Body of pancreas (tissue), 4 donors: ENCODE results near the gene GRID1.

Experiments used
- POLR2A ChIP-seq, 3 donors: fragments of 450-650 bp; IDR thresholded peaks; one replicate each; pipeline ENCODE4 v1.6.1; 2016; ENCODE audit warnings: antibody characterized with exemption in 3 of 3, mild to moderate bottlenecking in 2 of 3
- TF ChIP-seq, protein P1 (sequence below), 7 experiments: fragments of 450-650 bp in 4 of 7; fragments of 200-600 bp in 3 of 7; sonication (generic) in 3 of 7; IDR thresholded peaks; one replicate each; pipeline ENCODE4 v1.5.1; 2016 to 2019; ENCODE audit warnings: antibody characterized with exemption in 7 of 7

DNA sequence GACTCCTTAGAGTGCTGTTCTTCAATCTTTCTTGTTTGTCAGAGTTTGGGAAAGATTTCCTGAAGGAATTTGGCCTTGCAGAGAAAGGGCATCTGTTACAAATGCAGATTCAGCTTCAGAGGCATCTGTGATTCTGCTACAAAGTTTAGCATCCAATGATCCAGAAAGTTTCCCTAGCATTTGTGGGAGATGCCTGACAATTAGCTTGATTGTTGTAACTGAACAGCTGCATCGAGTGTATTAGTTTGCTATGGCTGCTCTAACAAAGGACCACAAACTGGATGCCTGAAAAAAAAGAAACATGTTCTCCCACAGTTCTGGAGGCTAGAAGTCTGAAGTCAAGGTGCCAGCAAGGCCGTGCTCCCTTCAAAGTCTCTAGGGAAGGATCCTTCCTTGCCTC, 365.1 kb downstream of the GRID1 start:
- TF ChIP-seq, protein P1, sequence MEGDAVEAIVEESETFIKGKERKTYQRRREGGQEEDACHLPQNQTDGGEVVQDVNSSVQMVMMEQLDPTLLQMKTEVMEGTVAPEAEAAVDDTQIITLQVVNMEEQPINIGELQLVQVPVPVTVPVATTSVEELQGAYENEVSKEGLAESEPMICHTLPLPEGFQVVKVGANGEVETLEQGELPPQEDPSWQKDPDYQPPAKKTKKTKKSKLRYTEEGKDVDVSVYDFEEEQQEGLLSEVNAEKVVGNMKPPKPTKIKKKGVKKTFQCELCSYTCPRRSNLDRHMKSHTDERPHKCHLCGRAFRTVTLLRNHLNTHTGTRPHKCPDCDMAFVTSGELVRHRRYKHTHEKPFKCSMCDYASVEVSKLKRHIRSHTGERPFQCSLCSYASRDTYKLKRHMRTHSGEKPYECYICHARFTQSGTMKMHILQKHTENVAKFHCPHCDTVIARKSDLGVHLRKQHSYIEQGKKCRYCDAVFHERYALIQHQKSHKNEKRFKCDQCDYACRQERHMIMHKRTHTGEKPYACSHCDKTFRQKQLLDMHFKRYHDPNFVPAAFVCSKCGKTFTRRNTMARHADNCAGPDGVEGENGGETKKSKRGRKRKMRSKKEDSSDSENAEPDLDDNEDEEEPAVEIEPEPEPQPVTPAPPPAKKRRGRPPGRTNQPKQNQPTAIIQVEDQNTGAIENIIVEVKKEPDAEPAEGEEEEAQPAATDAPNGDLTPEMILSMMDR (IDR thresholded peaks at IDR 0.05) = no peak
- no peak for TF ChIP-seq POLR2A (IDR thresholded peaks at IDR 0.05)
